Bladder microvascular endothelial cell (primary cell): ENCODE results near the gene AMPD3. TPM values are rescaled to one million over a fixed set of nuclear protein-coding genes. Genes with fewer than 3 reads are reported as not detected.

Experiments
- total RNA-seq: library from RNA; depleted of rRNA; stranded (reverse); fragments of >200 nt; gene quantifications from 2 replicates; pipeline ENCODE4 v1.2.3, GENCODE V29; 2014

The AMPD3 gene
- total RNA-seq: 1.1 and 3.1 TPM in 2 replicates

GRCh38 chr11:10454878-10455631, at the start of gene AMPD3:
Gene AMPD3 (plus strand): TSS chr11:10455264. CDS start chr11:10461520, 6,256 bp downstream.

GRCh38 chr11:10540915-10541560, 86.0 kb downstream of the AMPD3 start, which contains the start of gene RNF141:
Gene RNF141 (minus strand): TSS chr11:10541187. CDS start chr11:10534158, 7,029 bp downstream.

Other genes with a start within 250 kb of the AMPD3 start
- gene SBF2, start 161.0 kb upstream of the AMPD3 start, total RNA-seq: 20.4 and 48.7 TPM in 2 replicates
- gene ADM, start 150.2 kb upstream of the AMPD3 start, total RNA-seq: 210 and 381 TPM in 2 replicates
- gene RNF141, start 85.9 kb downstream of the AMPD3 start, total RNA-seq: 25.1 and 38.0 TPM in 2 replicates
- 1.4 and 15.5 TPM in 2 replicates for gene LYVE1, start 113.4 kb downstream of the AMPD3 start, total RNA-seq
- gene IRAG1, start 238.5 kb downstream of the AMPD3 start, total RNA-seq: 0.44 and 0.81 TPM in 2 replicates